HG03025 (cell line): Measurements from ENCODE around the gene EGR2.
"Not testable (repeated sequence)": the region's sequence is repeated elsewhere in the genome, so short reads cannot be mapped to it uniquely, and the experiment has no call there.

Source experiments
- ATAC-seq: cut with Tn5 transposase; IDR thresholded peaks from one replicate; pipeline ENCODE4 v1.9.1; 2021; ENCODE audit warnings: mild to moderate bottlenecking, moderate library complexity; ENCODE audit not compliant: unreplicated experiment, low FRiP score

Gene EGR2

DNA sequence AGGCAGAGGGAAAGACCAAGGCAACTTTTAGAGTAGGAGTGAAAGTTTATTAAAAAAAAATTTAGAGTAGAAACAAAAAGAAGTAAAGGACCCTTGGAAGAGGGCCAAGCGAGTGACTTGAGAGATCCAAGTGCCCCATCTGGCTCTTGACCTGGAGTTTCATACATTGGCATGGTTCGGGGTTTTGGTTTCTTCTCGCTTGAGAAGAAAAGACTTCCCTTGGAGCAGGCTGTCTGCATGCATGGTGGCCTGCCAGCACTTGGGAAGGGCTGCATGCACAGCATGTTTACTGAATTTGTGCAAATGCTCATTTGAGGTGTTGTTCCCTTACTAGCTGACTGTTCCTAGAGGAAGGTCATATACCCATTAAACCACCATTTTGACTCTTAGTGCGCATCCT, 20.4 kb downstream of the EGR2 start:
- ATAC-seq: no peak

DNA sequence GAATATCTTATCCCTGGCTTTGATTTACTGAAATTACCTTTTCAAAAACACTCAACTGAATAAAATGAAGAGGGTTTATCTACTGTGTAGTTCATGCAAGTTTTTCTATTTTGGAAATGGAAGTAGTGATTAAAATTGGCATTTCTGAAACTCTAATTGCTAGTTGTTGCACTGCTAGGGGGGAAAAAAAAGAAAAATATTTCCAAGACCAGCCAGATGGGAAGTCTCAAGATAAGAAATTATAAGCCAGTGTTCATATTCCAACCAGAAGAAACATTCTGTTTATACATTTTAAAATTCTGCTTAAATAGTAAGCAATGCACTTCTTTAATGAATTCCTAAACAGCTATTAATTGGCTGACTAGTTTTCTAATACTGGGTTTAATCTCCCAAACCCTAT, 21.1 kb downstream of the EGR2 start:
- no peak for ATAC-seq

DNA sequence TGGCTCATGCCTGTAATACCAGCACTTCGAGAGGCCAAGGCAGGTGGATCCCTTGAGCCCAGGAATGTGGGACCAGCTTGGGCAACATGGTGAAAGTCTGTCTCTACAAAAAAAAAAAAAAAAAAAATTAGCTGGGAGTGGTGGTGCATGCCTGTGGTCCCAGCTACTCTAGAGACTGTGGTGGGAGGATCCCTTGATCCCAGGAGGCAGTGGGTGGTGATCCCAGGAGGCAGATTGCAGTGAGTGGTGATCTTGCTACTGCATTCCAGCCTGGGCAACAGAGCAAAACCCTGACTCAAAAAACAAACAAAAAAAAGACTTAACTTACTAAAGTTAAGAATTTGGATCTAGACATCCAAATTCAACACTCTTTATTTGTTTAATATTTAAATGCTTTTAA, 21.9 kb downstream of the EGR2 start:
- no peak for ATAC-seq

DNA sequence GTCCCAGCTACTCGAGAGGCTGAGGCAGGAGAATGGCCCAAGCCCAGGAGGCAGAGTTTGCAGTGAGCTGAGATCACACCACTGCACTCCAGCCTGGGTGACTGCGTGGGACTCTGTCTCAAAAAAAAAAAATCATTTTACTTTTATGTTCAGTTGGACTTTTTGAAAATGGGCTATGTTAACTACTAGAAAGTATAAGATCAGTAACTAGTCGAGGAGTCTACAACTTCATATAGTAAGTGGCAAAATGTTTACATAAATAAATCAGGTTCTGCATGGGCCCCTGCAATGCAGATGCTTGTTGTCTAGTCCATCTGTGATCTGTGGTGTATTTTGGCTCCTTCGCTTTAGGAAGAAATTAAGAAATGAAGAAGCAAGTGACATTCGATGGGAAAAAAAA, 23.9 kb downstream of the EGR2 start:
- ATAC-seq: no peak

DNA sequence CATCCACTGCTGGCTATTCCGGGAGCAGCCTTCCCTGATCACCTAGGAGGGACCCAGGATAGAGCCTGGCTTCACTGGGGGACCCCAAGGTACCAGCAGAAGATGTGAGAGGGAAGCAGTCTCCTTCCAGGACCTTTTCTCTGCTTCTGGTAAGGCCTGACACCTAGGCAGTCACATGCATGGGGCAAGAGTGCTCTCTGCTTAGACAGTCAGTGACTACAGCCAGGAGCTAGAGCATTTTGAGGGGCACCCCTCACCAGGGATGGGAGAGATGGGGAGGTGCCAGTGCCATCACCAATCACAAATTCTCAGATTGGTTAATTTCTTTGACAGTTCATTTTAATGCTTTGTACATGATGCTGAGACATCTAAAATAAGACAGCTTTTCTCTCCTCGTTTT, 25.6 kb downstream of the EGR2 start:
- ATAC-seq: no peak

DNA sequence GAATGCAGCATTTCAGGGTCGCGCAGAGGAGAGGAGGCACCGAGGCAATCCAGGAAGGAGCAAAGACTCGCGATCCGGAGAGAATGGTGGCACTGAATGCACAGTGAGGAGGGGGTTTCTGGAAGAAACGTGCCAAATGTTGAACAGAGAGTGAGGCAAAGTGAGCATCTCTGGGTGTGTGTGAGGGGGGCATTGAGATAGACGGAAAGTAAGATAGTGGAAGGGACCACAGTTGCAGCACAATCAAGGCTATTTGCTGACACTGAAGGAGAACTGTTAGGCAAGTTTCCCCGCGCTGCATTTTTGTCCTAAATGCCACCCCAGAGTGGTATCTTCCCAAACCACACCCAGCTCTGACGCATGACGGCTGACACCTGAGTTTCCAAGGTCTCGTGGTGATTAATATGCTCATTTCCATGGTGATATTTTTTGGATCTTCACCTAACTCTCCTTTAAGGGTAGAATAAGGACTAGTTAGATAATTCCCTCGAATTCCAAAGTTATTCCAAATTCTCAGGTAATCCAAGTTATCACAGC, 26.1 kb downstream of the EGR2 start:
- no peak for ATAC-seq

DNA sequence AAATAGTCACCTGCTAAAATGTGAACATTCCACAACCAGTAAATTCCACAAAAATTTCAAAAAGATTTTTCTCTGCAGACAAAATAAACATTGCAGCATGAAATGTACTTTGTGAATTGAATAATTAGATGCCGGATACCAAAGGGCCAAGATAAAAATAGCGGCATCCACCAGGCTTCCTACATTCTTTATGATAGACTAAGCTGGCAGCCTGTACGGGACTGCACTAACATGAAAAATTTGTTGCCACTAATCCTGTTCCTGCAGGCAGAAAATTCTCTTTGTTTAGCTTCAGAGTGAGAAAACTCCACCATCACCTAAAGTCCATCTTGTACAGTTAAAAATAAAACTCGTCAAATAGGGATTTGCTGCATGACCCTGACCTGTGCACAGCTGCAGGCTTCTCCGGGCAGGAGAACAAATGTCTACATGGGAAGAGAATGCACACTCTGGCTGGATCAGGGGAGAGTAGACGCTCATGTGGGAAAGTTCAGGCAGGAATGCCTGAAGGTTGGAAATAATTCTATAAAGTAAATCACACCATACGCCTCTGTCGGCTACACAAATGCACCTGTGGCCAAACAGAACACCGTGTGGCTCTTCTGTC, 27.2 kb downstream of the EGR2 start:
- ATAC-seq: no peak

DNA sequence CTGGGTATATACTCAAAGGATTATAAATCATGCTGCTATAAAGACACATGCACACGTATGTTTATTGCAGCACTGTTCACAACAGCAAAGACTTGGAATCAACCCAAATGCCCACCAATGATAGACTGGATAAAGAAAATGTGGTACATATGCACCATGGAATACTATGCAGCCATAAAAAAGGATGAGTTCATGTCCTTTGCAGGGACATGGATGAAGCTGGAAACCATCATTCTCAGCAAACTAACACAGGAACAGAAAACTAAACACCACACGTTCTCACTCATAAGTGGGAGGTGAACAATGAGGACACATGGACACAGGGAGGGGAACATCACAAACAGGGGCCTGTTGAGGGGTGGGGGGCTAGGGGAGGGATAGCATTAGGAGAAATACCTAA, 27.9 kb downstream of the EGR2 start:
- not testable (repeated sequence) for ATAC-seq

DNA sequence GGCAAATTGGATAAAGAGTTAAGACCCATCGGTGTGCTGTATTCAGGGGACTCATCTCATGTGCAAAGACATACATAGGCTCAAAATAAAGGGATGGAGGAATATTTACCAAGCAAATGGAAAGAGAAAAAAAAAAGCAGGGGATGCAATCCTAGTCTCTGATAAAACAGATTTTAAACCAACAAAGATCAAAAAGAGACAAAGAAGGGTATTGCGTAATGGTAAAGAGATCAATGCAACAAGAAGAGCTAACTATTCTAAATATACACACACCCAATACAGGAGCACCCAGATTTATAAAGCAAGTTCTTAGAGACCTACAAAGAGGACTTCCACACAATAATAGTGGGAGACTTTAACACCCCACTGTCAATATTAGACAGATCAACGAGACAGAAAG, 31.6 kb downstream of the EGR2 start:
- not testable (repeated sequence) for ATAC-seq

DNA sequence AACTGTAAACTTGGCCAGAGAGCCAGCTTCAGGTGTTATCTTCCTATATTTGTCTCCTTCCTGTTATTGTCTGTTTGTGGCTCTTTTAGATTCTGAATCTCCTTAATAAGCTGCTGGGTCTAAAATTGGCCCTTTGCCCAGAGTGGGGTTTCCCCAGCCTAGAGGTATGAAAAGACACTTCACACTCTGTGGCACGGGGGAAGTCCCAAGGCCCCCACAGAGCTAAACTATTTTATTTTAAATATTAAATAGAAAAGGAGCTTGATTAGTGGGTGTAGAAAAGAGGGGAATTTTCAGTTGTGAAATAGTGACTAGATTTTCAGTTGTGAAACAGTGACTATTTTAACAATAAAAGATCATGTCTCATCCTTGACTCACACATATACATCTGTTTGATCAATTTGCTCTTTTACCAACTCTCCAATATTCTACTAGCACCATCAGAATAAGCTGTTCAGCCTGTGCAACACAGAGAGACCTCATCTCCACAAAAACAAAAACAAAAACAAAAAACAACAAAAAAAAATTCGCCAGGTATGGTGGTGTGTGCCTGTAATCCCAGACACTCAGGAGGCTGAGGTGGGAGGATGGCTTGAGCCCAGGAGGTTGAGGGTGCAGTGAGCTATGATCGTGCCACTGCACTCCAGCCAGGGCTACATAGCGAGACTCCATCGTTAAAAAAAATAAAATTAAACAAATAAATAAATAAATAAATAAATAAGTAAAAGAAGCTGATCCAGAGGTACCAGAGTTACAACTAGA, 36.5 kb downstream of the EGR2 start:
- ATAC-seq: no peak

DNA sequence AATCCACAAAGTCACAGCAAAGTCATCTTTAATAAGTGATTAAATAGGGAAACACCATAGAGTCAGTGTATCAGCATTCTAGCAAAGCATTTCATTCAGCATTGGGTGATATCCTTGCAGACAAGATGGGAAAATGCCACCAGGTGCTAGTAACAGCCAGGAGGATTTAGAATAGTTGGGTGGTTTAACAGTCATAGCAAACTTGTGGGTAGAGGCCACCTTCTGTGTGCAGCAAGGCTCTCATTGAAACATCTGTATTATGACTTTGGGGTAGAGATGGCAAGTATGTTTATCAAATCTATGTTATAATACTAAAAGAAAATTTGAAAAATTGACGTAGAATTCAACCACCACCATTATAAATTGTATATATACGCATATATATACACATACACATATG, 38.0 kb downstream of the EGR2 start:
- no peak for ATAC-seq

DNA sequence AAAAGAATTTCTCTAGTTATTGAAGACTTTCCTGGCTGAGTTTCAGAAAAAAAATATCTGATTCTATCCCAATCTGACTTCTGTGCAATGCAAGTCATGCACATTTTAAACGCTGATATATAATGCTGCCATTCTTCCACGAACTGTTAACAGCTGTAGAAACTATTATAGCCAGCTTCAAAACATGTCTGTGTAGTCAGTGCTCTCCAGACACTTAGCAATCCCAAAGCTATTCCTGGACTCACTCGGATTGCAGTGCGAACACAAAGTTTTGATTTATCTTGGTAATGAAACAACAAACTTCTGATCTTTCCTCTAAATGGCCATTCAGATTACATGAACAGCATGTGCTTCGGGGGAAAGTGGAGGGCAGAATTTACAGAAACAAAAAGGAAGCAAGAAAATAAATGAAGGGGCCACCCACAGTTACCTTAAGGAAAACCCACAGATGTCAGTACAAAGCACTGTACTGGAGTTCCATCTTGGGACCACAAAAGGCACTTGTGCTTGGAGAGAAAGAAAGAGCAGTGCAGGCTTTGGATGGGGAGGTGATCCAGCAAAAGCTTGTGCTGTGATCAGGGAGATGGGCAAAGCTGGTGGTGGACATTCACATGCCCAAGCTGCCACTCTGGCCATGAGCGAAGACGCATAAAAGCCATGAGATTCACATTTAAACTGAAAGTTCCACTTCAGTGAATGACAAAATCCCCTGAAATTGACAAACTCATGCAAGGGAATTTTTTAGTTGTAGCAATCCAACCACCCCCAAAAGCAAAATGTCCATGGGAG, 43.8 kb downstream of the EGR2 start:
- no peak for ATAC-seq

DNA sequence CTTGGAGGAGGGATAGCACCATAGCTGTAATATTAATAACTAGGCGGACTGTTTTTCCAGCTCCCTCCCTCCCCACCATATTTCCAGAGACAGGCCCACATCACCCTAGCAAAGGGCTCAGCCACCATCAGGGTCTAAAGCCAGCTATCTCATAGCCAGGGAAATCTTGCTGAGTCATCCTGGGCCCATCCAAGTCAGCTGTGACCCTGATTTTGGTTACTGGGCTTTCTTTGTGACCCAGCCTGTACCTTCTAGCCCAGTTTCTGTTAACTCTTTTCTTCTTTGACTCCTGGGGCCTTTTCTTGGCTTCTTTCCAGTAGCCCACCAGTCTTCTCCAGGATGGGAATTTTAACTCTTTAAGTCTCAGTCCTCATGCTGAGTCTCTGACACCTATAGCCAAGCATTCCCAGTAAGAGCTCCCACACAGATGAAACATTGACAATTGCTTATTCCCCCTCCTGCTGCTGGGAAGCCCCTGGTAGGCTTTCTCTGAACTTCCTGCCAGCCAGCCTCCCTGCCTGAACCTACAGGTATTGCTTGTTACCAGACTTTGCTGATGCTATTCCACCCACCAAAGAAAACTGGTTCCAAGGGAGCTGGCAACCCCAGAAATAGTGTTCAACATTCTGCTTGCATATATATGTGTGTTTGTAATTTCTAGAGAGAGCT, 46.5 kb downstream of the EGR2 start:
- no peak for ATAC-seq

DNA sequence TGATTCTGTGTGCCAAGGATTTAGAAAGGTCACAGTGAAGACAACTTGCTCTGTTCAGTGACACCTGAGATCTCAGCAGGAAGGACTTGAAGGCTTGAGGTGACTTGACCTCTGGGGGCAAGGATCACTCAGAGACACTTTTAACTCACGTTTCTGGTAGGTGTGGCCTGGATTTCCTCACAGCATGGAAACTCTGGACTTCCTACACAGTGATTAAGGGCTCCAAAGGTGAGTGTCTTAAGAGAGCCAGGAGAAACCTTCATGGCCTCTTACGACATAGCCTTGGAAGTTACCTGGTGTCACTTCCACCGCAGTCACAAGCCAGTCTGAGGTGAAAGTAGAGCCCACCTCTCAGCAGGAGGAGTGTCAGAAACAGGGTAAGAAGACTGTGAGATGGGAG, 49.8 kb downstream of the EGR2 start:
- no peak for ATAC-seq

DNA sequence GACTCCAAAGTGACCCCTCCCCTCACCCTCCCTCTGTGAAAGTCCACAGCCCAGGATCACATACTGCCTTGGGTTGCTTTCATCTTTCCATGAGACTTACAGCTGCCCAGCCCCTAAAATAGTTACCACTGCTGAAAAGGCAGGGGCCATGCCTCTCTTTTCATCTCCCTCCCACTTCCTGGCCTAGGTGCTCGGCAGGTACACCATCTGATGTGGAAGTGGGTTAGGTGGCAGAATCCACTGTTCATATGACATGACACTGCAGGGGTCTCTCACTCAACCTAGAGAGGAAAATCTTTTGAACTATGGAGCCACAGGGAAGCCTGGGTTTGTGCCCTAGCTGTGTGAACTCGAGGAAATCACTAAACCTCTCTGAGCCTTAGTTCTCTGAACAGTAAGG, 50.4 kb downstream of the EGR2 start:
- no peak for ATAC-seq

DNA sequence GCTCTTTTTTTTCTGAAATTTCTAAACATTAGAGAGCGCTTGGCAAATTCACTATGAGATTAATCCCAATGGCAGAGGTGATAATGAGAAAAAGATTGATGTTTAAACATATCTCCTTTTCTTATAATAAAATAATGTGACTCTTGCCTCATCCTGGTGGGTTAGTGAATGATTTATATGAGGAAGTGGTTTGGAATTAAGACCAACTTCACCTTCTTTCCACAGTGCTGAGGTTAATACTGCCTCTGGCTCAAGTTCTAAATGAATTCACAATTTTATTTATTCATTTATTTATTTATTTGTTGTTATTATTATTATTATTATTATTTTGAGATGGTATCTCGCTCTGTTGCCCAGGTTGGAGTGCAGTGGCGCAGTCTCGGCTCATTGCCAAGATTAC, 52.2 kb downstream of the EGR2 start:
- no peak for ATAC-seq

DNA sequence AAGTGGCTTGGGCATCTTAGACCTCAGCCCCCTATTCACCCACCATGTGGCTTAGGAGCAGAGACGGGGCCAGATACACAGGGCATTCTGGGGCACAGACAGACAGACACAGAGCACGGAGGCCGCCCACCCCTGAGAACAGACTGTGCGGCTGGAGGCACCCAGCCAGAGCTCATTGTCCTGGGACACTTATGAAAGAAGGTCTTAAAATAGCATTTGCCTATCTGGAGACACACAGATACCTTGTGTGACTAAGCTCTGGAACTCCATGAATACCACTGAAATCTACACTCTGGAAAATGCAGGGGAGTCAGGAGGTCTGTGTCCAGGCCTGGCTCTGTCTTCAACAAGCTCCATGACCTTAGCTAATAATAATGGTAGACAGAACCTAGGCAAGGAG, 53.0 kb downstream of the EGR2 start:
- ATAC-seq: no peak
